HCT116 (cell line): Measurements from ENCODE around the gene TNFSF11. TPM values are rescaled to one million over a fixed set of nuclear protein-coding genes. Genes with fewer than 3 reads are reported as not detected.

Experiments
- ATAC-seq: fragments of 200-7000 bp; cut with Tn5 transposase; 2 replicates; pipeline ENCODE4 v1.9.1; 2020; ENCODE audit warnings: mild to moderate bottlenecking, moderate library complexity
- BruUV-seq: library from RNA; stranded (reverse); fragments of 400-500 nt; replicated peaks from 2 replicates; lab custom pipeline; 2021; lab: Mats Ljungman, UMichigan
- CTCF ChIA-PET: fragments of 300-600 bp; sonication (Branson Sonifier 250); formaldehyde crosslinking; loops from one replicate; lab custom pipeline; 2021; ENCODE audit warnings: antibody characterized with exemption; lab: Charles Lee
- POLR2A ChIA-PET: fragments of 300-600, 350-600 bp; sonication (Branson Sonifier 250); formaldehyde crosslinking; loops from one replicate; lab custom pipeline; 2021; ENCODE audit warnings: antibody characterized with exemption; lab: Charles Lee
- RAD21 ChIA-PET, 2 experiments: fragments of 300-600 bp; sonication (Branson Sonifier 250); formaldehyde crosslinking; loops; one replicate each; lab custom pipeline; 2023; ENCODE audit warnings: low total read pairs in 2 of 2; ENCODE audit not compliant: uncharacterized antibody in 2 of 2, unreplicated experiment in 2 of 2, low non-redundant PET in 1 of 2; lab: Charles Lee
- DNase-seq: peaks from one replicate; pipeline ENCODE4 v3.0.0-alpha.2; 2010; ENCODE audit warnings: low read depth, low spot score
- H2AFZ ChIP-seq: fragments of 200-600 bp; shearing (Covaris generic), sonication (generic); 2 replicates; pipeline ENCODE4 v1.6.1; 2017; ENCODE audit warnings: low read depth, mixed run types, mixed read lengths, antibody characterized with exemption, low read length; ENCODE audit not compliant: poor library complexity, severe bottlenecking
- H3K27ac ChIP-seq: 2 replicates; pipeline ENCODE4 v1.5.1; 2012; ENCODE audit warnings: low read depth, low read length
- H3K27me3 ChIP-seq: fragments of 200-600 bp; sonication (generic); 2 replicates; pipeline ENCODE4 v1.6.1; 2016; ENCODE audit warnings: mixed run types, low read length, mixed read lengths; ENCODE audit not compliant: insufficient read depth
- H3K36me3 ChIP-seq, 2 experiments: fragments of 200-500 bp in 1 of 2; fragments of 200-600 bp in 1 of 2; sonication (Bioruptor generic) in 1 of 2; sonication (generic) in 1 of 2; 2 replicates each; pipeline versions ENCODE4 v1.5.1 to v1.6.1; 2014 to 2016; ENCODE audit warnings: low read length in 2 of 2, inconsistent platforms in 1 of 2, mixed read lengths in 1 of 2, mixed run types in 1 of 2; ENCODE audit not compliant: insufficient read depth in 2 of 2, control insufficient read depth in 1 of 2
- H3K4me1 ChIP-seq, 2 experiments: fragments of 200-600 bp in 1 of 2; sonication (generic) in 1 of 2; 2 replicates each; pipeline versions ENCODE4 v1.5.1 to v1.6.1; 2012 to 2017; ENCODE audit warnings: low read length in 2 of 2, inconsistent platforms in 1 of 2, mild to moderate bottlenecking in 1 of 2, mixed read lengths in 1 of 2, mixed run types in 1 of 2, moderate library complexity in 1 of 2; ENCODE audit not compliant: insufficient read depth in 2 of 2, control insufficient read depth in 1 of 2
- H3K4me2 ChIP-seq: fragments of 200-600 bp; sonication (generic); 2 replicates; pipeline ENCODE4 v1.6.1; 2017; ENCODE audit warnings: mixed run types, low read length, mixed read lengths
- H3K4me3 ChIP-seq, 2 experiments: fragments of 200-600 bp in 1 of 2; sonication (generic) in 1 of 2; replicated peaks in 1 of 2; 2 replicates each; pipeline ENCODE4 v1.5.1; 2011 to 2016; ENCODE audit warnings: low read length in 2 of 2, control low read depth in 1 of 2, low read depth in 1 of 2, mild to moderate bottlenecking in 1 of 2, mixed read lengths in 1 of 2, mixed run types in 1 of 2
- H3K79me2 ChIP-seq: fragments of 200-600 bp; sonication (generic); 2 replicates; pipeline ENCODE4 v1.6.1; 2017; ENCODE audit warnings: mild to moderate bottlenecking, mixed run types, low read length, moderate library complexity, mixed read lengths; ENCODE audit not compliant: insufficient read depth
- H3K9ac ChIP-seq: fragments of 200-600 bp; sonication (generic); 2 replicates; pipeline ENCODE4 v1.6.1; 2016; ENCODE audit warnings: low read length, mixed read lengths
- H3K9me2 ChIP-seq: fragments of 200-600 bp; sonication (generic), shearing (Covaris generic); 2 replicates; pipeline ENCODE4 v1.6.1; 2017; ENCODE audit warnings: mixed run types, mild to moderate bottlenecking, moderate library complexity; ENCODE audit not compliant: insufficient read depth
- H3K9me3 ChIP-seq, 2 experiments: fragments of 200-500 bp in 1 of 2; fragments of 200-600 bp in 1 of 2; sonication (Bioruptor generic) in 1 of 2; sonication (generic) in 1 of 2; 2 replicates each; pipeline ENCODE4 v1.6.1; 2014 to 2017; ENCODE audit warnings: low read length in 2 of 2, mixed read lengths in 2 of 2, inconsistent platforms in 1 of 2, low read depth in 1 of 2, mild to moderate bottlenecking in 1 of 2, mixed run types in 1 of 2, moderate library complexity in 1 of 2; ENCODE audit not compliant: control insufficient read depth in 1 of 2, insufficient read depth in 1 of 2
- H4K20me1 ChIP-seq: fragments of 200-600 bp; sonication (generic), shearing (Covaris generic); 2 replicates; pipeline ENCODE4 v1.6.1; 2017; ENCODE audit warnings: mixed run types, mild to moderate bottlenecking, moderate library complexity; ENCODE audit not compliant: insufficient read depth
- CBX3 ChIP-seq: IDR thresholded peaks from 2 replicates; pipeline ENCODE4 v1.6.1; 2012; ENCODE audit warnings: low read depth
- CEBPB ChIP-seq: IDR thresholded peaks from 2 replicates; pipeline ENCODE4 v1.6.1; 2012; ENCODE audit warnings: low read depth
- EGR1 ChIP-seq: IDR thresholded peaks from 2 replicates; pipeline ENCODE4 v1.6.1; 2012; ENCODE audit warnings: low read depth
- ELF1 ChIP-seq: IDR thresholded peaks from 2 replicates; pipeline ENCODE4 v1.6.1; 2012; ENCODE audit warnings: low read depth, borderline replicate concordance
- EZH2 ChIP-seq: fragments of 200-600 bp; sonication (generic); IDR thresholded peaks from 2 replicates; pipeline ENCODE4 v1.6.1; 2017; ENCODE audit warnings: antibody characterized with exemption, mixed run types
- FOSL1 ChIP-seq: IDR thresholded peaks from 2 replicates; pipeline ENCODE4 v1.6.1; 2012; ENCODE audit warnings: low read depth
- JUND ChIP-seq: IDR thresholded peaks from 2 replicates; pipeline ENCODE4 v1.6.1; 2012
- POLR2A ChIP-seq: IDR thresholded peaks from 2 replicates; pipeline ENCODE4 v1.7.0; 2011; ENCODE audit warnings: borderline replicate concordance; ENCODE audit not compliant: insufficient read depth, insufficient read length; ENCODE audit errors: extremely low read depth
- RAD21 ChIP-seq: IDR thresholded peaks from 2 replicates; pipeline ENCODE4 v1.6.1; 2012; ENCODE audit warnings: low read depth, mild to moderate bottlenecking
- SIN3A ChIP-seq: IDR thresholded peaks from 2 replicates; pipeline ENCODE4 v1.6.1; 2012; ENCODE audit warnings: low read depth
- SP1 ChIP-seq: IDR thresholded peaks from 2 replicates; pipeline ENCODE4 v1.6.1; 2012; ENCODE audit warnings: low read depth
- TCF7L2 ChIP-seq: IDR thresholded peaks from 2 replicates; pipeline ENCODE4 v1.7.0; 2011; ENCODE audit warnings: borderline replicate concordance, inconsistent platforms; ENCODE audit not compliant: insufficient read depth, insufficient read length; ENCODE audit errors: extremely low read depth
- YY1 ChIP-seq: IDR thresholded peaks from 2 replicates; pipeline ENCODE4 v1.6.1; 2011; ENCODE audit warnings: low read length, low read depth, moderate library complexity, mild to moderate bottlenecking; ENCODE audit not compliant: insufficient replicate concordance; ENCODE audit errors: extremely low read depth
- ZFX ChIP-seq: fragments of 450-650 bp; IDR thresholded peaks from 2 replicates; pipeline ENCODE4 v1.6.1; 2017
- ZNF274 ChIP-seq: fragments of 200-500 bp; sonication (Bioruptor generic); IDR thresholded peaks from 2 replicates; pipeline ENCODE4 v1.6.1; 2014; ENCODE audit warnings: mild to moderate bottlenecking, low read depth, low read length, inconsistent platforms
- intact Hi-C: fragments of 100-400 bp; cut with micrococcal nuclease; formaldehyde crosslinking; loops from 2 replicates; pipeline ENCODE4 v1.10.0; 2022
- total RNA-seq: library from RNA; stranded (reverse); gene quantifications from one replicate; pipeline ENCODE4 v1.2.1, GENCODE V29; 2021; ENCODE audit not compliant: unreplicated experiment
- TF ChIP-seq, protein P1 (sequence below): IDR thresholded peaks from 2 replicates; pipeline ENCODE4 v1.6.1; 2012
- TF ChIP-seq, protein P2 (sequence below), 3 experiments: fragments of 200-600 bp in 1 of 3; sonication (generic) in 1 of 3; IDR thresholded peaks in 2 of 3; conservative IDR thresholded peaks in 1 of 3; 2 replicates each; pipeline ENCODE4 v1.5.1; 2012 to 2017; ENCODE audit warnings: low read depth in 2 of 3, low read length in 2 of 3, antibody characterized with exemption in 1 of 3, borderline replicate concordance in 1 of 3, control low read depth in 1 of 3, mild to moderate bottlenecking in 1 of 3, mixed read lengths in 1 of 3, mixed run types in 1 of 3, moderate library complexity in 1 of 3; ENCODE audit not compliant: insufficient read depth in 1 of 3
- TF ChIP-seq, protein P3 (sequence below): IDR thresholded peaks from 2 replicates; pipeline ENCODE4 v1.6.1; 2011; ENCODE audit warnings: mild to moderate bottlenecking, low read length, moderate library complexity; ENCODE audit not compliant: insufficient replicate concordance; ENCODE audit errors: extremely low read depth
- TF ChIP-seq, protein P4 (sequence below): IDR thresholded peaks from 2 replicates; pipeline ENCODE4 v1.6.1; 2012
- TF ChIP-seq, protein P5 (sequence below): IDR thresholded peaks from 2 replicates; pipeline ENCODE4 v1.6.1; 2012; ENCODE audit warnings: low read depth

The TNFSF11 gene
- total RNA-seq, 1 experiment from 2014 or later, result not detected

- TF ChIP-seq, protein P1, sequence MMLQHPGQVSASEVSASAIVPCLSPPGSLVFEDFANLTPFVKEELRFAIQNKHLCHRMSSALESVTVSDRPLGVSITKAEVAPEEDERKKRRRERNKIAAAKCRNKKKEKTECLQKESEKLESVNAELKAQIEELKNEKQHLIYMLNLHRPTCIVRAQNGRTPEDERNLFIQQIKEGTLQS, result no peak
- no peak for TF ChIP-seq JUND
- TF ChIP-seq, protein P2, sequence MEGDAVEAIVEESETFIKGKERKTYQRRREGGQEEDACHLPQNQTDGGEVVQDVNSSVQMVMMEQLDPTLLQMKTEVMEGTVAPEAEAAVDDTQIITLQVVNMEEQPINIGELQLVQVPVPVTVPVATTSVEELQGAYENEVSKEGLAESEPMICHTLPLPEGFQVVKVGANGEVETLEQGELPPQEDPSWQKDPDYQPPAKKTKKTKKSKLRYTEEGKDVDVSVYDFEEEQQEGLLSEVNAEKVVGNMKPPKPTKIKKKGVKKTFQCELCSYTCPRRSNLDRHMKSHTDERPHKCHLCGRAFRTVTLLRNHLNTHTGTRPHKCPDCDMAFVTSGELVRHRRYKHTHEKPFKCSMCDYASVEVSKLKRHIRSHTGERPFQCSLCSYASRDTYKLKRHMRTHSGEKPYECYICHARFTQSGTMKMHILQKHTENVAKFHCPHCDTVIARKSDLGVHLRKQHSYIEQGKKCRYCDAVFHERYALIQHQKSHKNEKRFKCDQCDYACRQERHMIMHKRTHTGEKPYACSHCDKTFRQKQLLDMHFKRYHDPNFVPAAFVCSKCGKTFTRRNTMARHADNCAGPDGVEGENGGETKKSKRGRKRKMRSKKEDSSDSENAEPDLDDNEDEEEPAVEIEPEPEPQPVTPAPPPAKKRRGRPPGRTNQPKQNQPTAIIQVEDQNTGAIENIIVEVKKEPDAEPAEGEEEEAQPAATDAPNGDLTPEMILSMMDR (IDR thresholded peaks at IDR 0.05 in 2 of 3, conservative IDR thresholded peaks at IDR 0.05 in 1 of 3; ENCODE audit: borderline replicate concordance in 1 of 3, insufficient read depth in 1 of 3, low read depth in 2 of 3, low read length in 2 of 3), result no peak
- TF ChIP-seq ZFX, result no peak
- TF ChIP-seq EGR1, result no peak
- TF ChIP-seq, all 23 proteins: peak for 0
Observed at GRCh38 chr13:42581427-42581826, 7.5 kb downstream of the TNFSF11 start (continued).

GRCh38 chr13:42591602-42592001, 17.6 kb downstream of the TNFSF11 start:
- DNase-seq (no peak), ATAC-seq (no peak)
- no TSS peak for BruUV-seq
- Histone ChIP-seq H3K79me2 (no peaks in the 10 kb centered on the region), H3K4me2 (no peak overlapping the region), H3K36me3 (no peaks in the 10 kb centered on the region), H3K4me1 (no peaks in the 10 kb centered on the region), H3K27me3 (peaks cover 55% of the 10 kb centered on the region), H3K9me2 (no peaks in the 10 kb centered on the region), H4K20me1 (no peaks in the 10 kb centered on the region), H3K9me3 (no peaks in the 10 kb centered on the region), H3K9ac (no peak overlapping the region), H3K4me3 (no peak overlapping the region), H3K27ac (no peak overlapping the region), H2AFZ (no peak overlapping the region)
- ChIA-PET POLR2A (no interaction called here), CTCF (no interaction called here), RAD21 (no interaction called here)
- intact Hi-C loops, result no loop called here
- TF ChIP-seq CBX3, result no peak
- no peak for TF ChIP-seq JUND
- TF ChIP-seq, protein P3, sequence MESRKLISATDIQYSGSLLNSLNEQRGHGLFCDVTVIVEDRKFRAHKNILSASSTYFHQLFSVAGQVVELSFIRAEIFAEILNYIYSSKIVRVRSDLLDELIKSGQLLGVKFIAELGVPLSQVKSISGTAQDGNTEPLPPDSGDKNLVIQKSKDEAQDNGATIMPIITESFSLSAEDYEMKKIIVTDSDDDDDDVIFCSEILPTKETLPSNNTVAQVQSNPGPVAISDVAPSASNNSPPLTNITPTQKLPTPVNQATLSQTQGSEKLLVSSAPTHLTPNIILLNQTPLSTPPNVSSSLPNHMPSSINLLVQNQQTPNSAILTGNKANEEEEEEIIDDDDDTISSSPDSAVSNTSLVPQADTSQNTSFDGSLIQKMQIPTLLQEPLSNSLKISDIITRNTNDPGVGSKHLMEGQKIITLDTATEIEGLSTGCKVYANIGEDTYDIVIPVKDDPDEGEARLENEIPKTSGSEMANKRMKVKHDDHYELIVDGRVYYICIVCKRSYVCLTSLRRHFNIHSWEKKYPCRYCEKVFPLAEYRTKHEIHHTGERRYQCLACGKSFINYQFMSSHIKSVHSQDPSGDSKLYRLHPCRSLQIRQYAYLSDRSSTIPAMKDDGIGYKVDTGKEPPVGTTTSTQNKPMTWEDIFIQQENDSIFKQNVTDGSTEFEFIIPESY, result no peak
- no peak for TF ChIP-seq ZNF274
- no peak for TF ChIP-seq YY1
- TF ChIP-seq EGR1, result no peak
- no peak for TF ChIP-seq ELF1
- no peak for TF ChIP-seq RAD21
- no peak for TF ChIP-seq FOSL1
- TF ChIP-seq SIN3A, result no peak
- no peak for TF ChIP-seq TCF7L2
- TF ChIP-seq, protein P4, sequence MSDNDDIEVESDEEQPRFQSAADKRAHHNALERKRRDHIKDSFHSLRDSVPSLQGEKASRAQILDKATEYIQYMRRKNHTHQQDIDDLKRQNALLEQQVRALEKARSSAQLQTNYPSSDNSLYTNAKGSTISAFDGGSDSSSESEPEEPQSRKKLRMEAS, result no peak
- no peak for TF ChIP-seq EZH2
- no peak for TF ChIP-seq CEBPB
- no peak for TF ChIP-seq SP1
- TF ChIP-seq, protein P5, sequence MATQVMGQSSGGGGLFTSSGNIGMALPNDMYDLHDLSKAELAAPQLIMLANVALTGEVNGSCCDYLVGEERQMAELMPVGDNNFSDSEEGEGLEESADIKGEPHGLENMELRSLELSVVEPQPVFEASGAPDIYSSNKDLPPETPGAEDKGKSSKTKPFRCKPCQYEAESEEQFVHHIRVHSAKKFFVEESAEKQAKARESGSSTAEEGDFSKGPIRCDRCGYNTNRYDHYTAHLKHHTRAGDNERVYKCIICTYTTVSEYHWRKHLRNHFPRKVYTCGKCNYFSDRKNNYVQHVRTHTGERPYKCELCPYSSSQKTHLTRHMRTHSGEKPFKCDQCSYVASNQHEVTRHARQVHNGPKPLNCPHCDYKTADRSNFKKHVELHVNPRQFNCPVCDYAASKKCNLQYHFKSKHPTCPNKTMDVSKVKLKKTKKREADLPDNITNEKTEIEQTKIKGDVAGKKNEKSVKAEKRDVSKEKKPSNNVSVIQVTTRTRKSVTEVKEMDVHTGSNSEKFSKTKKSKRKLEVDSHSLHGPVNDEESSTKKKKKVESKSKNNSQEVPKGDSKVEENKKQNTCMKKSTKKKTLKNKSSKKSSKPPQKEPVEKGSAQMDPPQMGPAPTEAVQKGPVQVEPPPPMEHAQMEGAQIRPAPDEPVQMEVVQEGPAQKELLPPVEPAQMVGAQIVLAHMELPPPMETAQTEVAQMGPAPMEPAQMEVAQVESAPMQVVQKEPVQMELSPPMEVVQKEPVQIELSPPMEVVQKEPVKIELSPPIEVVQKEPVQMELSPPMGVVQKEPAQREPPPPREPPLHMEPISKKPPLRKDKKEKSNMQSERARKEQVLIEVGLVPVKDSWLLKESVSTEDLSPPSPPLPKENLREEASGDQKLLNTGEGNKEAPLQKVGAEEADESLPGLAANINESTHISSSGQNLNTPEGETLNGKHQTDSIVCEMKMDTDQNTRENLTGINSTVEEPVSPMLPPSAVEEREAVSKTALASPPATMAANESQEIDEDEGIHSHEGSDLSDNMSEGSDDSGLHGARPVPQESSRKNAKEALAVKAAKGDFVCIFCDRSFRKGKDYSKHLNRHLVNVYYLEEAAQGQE, result no peak
- no peak for TF ChIP-seq POLR2A
